ENCODE data around the gene MARK3. TPM values are rescaled to one million over a fixed set of nuclear protein-coding genes. Genes with fewer than 3 reads are reported as not detected.

MARK3 gene
- total and polyA plus RNA-seq, 2 donors from 2014 or later = 39.8 to 83.1 TPM

DNA sequence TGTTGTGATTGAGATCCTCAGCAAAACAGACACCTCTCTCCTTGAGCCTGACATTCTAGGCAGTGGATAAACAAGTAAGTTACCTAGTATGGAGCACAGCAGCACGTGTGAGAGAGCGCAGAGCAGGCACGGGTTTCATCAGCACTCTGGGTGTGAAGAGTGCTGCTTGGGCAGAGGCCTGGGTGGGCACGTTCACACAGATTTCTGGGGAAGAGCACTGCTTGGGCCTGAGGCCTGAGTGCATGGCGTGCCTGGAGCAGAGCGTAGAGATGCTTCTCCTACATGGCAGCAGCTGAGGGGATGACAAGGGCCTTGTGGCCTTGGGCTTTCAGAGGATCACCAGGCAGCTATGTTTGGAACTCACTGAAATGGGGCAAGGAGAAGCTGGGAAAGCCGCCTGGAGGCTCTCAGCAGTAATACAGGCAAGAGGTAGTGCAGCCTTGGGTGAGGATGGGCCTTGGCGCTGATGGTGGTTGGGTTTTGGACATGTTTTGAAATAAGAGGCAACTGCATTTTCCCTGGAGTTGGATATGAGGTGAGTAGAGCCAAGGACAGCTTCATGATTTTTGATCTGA lies 119.9 kb downstream of the MARK3 start:
- peaks cover 0 to 46% (median 27%) of the 10 kb centered on the region in 3 donors for H3K36me3 ChIP-seq (ENCODE audit: control insufficient read depth in 2 of 3, insufficient read depth in 3 of 3, low read length in 3 of 3)
- intact Hi-C loops (cut with DNase I) = no loop called here

DNA sequence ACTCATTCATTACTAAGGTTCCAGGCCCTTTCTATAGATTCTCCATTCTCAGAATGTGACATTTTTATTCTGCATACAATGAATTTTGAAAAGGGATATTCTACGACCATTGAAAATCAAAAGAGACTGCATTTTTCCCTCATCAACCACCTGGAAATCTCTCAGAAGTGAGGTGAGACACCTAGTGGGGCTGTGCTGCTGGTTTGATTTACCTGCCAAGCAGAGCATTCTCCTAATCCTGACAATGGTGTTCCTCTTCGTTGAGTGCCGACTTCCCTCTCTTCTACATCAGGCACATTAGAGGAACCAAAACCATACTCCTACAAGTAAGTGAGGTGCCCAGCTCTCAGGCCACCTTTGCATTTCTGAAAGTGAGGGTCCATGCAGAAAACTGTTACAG lies 122.5 kb downstream of the MARK3 start:
- intact Hi-C loops (cut with DNase I) = no loop called here
- no peaks in the 10 kb centered on the region for H3K27me3 ChIP-seq (ENCODE audit: control insufficient read depth, insufficient read depth, low read length)
- H3K4me3 ChIP-seq (ENCODE audit: low read length in 3 of 3) = no peak overlapping the region
- peaks cover 0 to 34% (median 27%) of the 10 kb centered on the region in 3 donors for H3K36me3 ChIP-seq (ENCODE audit: control insufficient read depth in 2 of 3, insufficient read depth in 3 of 3, low read length in 3 of 3)
- FAIRE-seq (no peak), DNase-seq (no peak)
- no peak overlapping the region for H3K27ac ChIP-seq (ENCODE audit: low read depth in 2 of 2, low read length in 2 of 2)
- TF ChIP-seq, protein P1, sequence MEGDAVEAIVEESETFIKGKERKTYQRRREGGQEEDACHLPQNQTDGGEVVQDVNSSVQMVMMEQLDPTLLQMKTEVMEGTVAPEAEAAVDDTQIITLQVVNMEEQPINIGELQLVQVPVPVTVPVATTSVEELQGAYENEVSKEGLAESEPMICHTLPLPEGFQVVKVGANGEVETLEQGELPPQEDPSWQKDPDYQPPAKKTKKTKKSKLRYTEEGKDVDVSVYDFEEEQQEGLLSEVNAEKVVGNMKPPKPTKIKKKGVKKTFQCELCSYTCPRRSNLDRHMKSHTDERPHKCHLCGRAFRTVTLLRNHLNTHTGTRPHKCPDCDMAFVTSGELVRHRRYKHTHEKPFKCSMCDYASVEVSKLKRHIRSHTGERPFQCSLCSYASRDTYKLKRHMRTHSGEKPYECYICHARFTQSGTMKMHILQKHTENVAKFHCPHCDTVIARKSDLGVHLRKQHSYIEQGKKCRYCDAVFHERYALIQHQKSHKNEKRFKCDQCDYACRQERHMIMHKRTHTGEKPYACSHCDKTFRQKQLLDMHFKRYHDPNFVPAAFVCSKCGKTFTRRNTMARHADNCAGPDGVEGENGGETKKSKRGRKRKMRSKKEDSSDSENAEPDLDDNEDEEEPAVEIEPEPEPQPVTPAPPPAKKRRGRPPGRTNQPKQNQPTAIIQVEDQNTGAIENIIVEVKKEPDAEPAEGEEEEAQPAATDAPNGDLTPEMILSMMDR (IDR thresholded peaks at IDR 0.05; ENCODE audit: borderline replicate concordance, extremely low read depth, insufficient read depth) = no peak
- H3K4me1 ChIP-seq (ENCODE audit: control insufficient read depth in 2 of 3, insufficient read depth in 2 of 3, low read depth in 1 of 3, low read length in 3 of 3) = peaks cover 0 to 7% (median 5%) of the 10 kb centered on the region in 3 donors
- H3K9ac ChIP-seq (ENCODE audit: low read length in 3 of 3) = no peak overlapping the region
- no peaks in the 10 kb centered on the region for H3K9me3 ChIP-seq (ENCODE audit: control insufficient read depth in 2 of 3, insufficient read depth in 1 of 3, low read length in 3 of 3)

More for the DNA sequence above, 119.9 kb downstream of the MARK3 start:
- Histone ChIP-seq H3K4me1 (ENCODE audit: control insufficient read depth in 2 of 3, insufficient read depth in 2 of 3, low read depth in 1 of 3, low read length in 3 of 3) (peaks cover 0 to 6% (median 6%) of the 10 kb centered on the region in 3 donors), H3K9ac (ENCODE audit: low read length in 3 of 3) (no peak overlapping the region), H3K9me3 (ENCODE audit: control insufficient read depth in 2 of 3, insufficient read depth in 1 of 3, low read length in 3 of 3) (no peaks in the 10 kb centered on the region), H3K27ac (ENCODE audit: low read depth in 2 of 2, low read length in 2 of 2) (no peak overlapping the region), H3K4me3 (ENCODE audit: low read length in 3 of 3) (no peak overlapping the region), H3K27me3 (ENCODE audit: control insufficient read depth, insufficient read depth, low read length) (no peaks in the 10 kb centered on the region)
- TF ChIP-seq, protein P1 (IDR thresholded peaks at IDR 0.05; ENCODE audit: borderline replicate concordance, extremely low read depth, insufficient read depth) = no peak
- peak in 1 of 5 donors; percentile 60 for DNase-seq
- no peak for FAIRE-seq

DNA sequence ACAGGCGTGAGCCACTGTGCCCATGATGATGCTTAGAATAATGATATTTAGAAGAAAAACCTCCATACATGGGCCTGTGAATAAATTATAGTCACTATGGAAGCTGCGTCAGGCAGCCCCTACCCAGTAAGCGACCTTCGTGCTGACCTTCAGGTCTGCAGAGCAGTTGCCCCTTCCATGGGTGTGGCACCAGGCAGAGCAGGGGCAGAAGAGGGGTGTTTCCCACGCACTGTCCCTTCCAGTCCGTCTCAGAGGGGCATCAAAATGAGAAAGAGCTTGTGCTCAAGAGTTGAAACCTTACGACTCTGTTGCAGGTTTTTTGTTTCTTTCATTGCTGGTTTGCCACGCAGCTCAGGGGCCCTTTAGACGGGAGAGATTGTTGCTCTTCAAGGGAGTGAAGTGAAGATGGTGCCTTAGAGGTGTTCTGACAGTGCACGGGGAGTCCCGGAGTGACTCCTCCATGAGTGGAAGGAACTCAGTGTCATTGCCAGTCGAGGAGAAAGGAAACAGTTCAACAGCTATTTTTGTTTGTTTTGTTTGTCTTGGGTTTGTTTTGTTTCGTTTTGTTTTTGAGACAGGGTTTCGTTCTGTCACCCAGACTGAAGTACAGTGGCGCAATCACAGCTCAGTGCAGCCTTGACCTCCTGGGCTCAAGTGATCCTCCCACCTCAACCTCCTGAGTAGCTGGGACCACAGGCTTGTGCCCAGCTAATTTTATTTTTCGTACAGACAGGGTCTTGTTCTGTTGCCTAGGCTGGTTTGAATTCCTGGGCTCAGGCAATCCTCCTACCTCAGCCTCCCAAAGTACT lies 123.5 kb downstream of the MARK3 start:
- no peak for FAIRE-seq
- peaks cover 2 to 13% (median 11%) of the 10 kb centered on the region in 3 donors for H3K4me1 ChIP-seq (ENCODE audit: control insufficient read depth in 2 of 3, insufficient read depth in 2 of 3, low read depth in 1 of 3, low read length in 3 of 3)
- TF ChIP-seq, protein P1 (IDR thresholded peaks at IDR 0.05; ENCODE audit: borderline replicate concordance, extremely low read depth, insufficient read depth) = no peak

More for the DNA sequence above, 123.5 kb downstream of the MARK3 start:
- no peak overlapping the region for H3K9ac ChIP-seq (ENCODE audit: low read length in 3 of 3)
- H3K4me3 ChIP-seq (ENCODE audit: low read length in 3 of 3) = no peak overlapping the region
- no peaks in the 10 kb centered on the region for H3K27me3 ChIP-seq (ENCODE audit: control insufficient read depth, insufficient read depth, low read length)
- intact Hi-C loops (cut with DNase I) = no loop called here
- H3K9me3 ChIP-seq (ENCODE audit: control insufficient read depth in 2 of 3, insufficient read depth in 1 of 3, low read length in 3 of 3) = no peaks in the 10 kb centered on the region
- no peak overlapping the region for H3K27ac ChIP-seq (ENCODE audit: low read depth in 2 of 2, low read length in 2 of 2)
- peaks cover 0 to 25% (median 19%) of the 10 kb centered on the region in 3 donors for H3K36me3 ChIP-seq (ENCODE audit: control insufficient read depth in 2 of 3, insufficient read depth in 3 of 3, low read length in 3 of 3)
- no peak for DNase-seq
